GM19455 (cell line): ENCODE results near the gene LRFN4.

Experiments
- ATAC-seq: cut with Tn5 transposase; IDR thresholded peaks from one replicate; pipeline ENCODE4 v1.9.1; 2021; ENCODE audit not compliant: unreplicated experiment

Gene LRFN4

DNA sequence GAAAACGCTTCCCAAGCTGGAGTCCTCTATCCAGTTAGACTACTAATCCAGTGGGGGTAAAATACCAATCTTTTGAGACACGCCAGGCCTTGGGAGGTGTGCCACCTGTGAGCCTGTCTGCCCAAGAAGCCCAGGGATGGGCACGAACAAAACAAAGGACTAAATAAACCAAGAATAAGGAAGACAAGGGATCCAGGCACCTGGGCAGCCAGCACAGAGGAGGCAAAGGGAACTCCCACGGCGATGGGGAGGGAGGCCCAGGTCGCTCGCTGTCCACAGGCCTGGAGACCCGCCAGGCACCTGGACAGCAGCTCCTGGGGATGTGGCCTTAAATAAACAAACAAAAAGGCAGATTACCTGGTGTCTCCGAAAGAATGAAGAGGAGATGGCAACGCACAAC, 31.4 kb downstream of the LRFN4 start:
- ATAC-seq: no peak

DNA sequence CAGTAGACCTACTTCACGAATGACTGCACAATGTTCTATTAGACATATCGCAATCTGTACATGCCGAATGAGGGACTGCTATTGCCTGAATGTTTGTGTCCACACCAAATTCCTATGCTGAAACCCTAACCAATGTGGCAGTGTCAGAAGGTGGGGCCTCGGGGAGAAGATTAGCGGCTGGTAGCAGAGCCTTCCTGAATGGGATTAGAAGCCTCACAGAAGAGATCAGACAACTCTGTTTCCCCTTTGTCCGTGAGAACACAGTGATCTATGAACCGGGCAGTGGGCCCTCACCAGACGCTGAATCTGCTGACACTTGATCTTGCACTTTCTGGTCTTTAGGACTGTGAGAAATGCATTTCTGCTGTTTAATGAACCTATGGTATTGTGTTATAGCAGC, 33.1 kb downstream of the LRFN4 start:
- ATAC-seq: no peak

DNA sequence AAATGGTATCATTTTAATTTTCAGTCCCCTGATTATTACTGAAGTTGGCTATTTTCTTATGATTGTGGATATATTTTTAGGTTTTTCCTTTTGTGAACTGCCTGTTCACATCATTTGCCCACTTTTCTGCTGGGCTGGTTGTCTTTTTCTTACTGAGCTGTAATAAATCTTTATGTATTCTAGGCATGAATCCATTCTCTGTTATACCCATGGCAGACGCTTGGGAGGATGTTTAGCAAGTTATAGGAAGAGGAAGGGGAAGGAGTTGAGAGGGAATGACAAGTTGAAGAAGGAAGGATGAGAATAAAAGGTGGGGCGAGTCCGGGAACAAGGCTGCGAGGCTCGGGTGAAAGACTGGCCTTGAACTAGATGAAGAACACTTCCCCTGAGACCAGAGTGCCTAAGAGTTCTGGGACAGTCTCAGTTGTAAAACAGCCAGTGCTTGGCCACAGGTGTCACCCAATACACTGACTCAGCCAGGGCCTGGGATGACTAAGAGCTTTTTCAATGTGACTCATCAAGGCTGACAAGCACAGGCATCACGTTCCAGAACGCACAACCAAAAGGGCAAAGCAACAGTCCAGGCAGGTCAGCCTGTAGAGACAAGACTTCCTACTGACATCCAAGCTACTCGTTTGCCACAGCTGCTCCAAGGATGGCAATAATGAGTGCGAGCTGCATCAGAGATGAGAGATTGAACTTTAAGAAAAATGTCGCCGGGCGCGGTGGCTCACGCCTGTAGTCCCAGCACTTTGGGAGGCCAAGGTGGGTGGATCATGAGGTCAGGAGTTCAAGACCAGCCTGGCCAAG, 35.2 kb downstream of the LRFN4 start:
- peak; percentile 84 for ATAC-seq

DNA sequence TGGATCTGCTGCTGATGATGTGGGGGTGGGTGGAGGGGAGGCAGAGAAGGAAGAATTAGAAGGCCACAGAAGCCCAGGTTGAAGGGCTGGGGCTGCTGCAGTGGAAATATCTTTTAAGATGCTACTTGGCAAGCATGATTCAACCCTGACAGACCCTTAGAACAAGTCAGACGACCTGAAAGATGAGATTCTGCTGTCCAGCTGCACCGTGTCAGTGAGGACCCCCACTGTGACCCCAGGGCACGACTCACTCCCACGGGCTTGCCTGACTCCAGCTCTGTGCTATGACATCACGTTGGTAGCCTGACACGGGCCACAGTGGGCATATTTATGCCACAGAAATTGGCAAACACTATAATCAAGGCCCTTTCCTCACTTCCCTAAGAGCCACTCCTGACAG, 36.0 kb downstream of the LRFN4 start:
- no peak for ATAC-seq

DNA sequence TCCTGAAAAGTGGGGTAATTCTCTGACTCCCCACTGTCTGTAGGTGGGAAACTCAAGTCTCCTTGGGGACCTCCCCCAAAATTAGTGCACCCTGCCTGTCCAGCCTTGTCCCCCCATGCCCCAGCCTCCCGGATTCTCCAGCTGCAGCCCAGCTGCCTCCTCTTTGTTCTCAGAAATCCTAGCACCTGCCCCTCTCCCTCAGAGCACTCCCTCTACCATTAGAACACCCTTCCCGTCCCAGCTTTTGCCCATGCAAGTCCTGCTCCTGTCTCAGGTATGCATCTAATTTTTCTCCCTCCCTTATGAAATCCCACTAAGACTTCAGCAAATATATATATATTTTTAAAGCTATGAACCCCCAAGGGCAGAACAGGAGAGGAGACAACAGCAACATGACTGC, 37.3 kb downstream of the LRFN4 start:
- ATAC-seq: no peak

DNA sequence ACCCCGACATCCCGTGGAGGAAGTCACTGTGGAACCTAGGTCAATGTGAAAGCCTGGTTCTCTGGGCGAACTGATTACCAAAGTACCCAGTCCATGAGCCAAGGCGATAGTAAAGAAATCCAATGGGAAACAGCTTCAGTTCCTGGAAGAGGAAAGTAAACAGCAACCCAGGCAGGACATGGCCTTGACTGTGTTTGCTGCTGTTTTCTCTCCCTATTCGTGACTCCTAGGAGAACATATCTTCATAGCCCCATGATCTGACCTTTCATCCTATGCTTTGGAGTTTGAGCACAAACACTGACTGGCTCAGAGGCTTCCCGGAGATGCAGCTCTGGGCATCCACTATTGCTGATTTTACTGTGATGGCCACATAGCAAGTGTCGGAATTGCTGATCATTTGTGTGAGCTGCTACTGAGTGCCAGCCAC, 45.1 kb downstream of the LRFN4 start:
- ATAC-seq: no peak

DNA sequence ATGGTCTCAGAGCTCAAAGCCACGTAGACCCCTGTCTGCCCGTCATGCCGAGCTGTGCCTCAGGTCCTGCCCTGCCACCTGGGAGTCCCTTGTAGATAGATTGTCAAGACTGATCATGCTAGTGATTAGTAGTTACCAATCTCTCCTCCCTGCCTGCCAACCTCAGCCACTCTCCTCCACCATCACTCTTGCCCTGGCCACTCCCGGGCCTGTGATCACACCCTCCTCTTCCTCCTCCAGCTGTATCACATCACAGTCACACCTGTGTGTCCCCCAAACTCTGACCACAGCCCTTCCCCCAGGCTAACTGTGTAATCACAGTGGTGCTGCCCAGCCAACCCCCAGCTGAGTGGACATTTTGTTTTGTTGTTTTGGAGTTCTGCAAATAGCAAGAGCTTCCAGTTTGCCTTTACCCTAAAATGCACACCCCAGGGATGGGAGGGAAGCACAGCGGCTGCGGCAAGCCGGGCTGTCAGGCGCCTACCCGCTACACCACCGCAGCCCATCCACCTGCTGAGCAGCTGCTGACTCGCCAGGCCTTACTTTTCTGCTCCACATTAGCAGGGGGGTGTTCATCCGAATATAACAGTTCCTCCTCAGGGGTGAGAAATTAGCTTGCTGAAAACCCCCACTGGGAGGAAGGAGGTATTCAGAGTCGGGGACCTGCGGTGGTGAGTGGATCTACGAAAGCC, 45.8 kb downstream of the LRFN4 start:
- no peak for ATAC-seq

DNA sequence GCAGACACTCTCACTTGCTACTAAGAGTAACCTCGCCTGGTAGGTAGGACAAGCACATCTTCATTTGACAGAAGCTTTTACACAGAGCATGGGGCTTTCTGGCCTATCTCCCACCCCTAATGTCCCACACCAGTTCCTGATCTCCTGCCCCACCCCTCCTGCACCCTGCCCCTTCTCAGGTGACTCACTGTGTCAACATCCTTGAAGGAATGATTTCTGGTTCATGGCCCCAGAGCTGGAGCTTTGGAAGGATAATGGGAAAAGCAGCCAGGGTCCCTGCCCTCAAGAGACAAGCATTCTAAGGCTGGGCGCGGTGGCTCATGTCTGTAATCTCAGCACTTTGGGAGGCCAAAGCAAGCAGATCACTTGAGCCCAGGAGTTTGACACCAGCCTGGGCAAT, 47.2 kb downstream of the LRFN4 start:
- ATAC-seq: no peak

DNA sequence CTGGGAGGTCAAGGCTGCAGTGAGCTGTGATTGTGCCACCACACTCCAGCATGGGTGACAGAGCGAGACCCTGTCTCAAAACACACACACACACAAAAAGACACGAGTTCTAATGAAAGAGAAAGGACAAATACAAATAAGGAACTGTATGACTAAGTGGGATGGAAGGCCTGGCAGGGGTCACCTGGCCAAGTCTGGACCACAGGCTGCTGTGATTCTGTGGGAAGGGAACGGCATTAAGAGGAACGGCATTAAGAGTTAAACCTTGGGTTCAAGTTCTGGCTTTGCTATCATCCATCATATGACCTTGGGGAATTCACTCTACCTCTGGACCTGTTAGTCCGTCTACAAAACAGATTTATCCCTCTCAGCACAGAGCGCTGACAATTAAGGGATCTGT, 47.7 kb downstream of the LRFN4 start:
- no peak for ATAC-seq

DNA sequence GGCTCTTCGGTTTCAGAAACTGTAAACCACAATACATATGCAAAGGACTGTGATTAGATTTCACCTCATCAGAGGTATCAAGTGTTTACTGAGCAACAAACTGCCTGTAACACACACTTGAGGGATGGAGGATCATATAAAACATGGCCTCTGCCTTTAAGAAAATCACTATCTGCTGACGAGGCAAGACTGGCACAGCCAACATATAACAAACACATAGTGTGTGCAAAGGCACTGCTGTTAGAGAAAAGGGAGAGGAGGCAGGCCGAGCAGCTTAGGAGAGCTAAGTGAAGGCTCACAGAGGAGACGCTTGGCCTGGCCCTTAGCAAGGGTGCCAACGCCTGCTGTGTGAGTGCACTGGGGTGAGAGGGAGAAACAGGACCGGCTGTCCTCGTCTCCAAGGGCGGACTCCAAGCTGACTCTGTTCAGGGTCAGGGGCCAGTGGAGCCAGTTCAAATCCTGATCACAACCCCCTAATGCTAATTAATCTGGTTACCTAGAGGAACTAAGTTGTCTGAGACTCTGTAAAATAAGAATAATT, 48.2 kb downstream of the LRFN4 start:
- no peak for ATAC-seq

DNA sequence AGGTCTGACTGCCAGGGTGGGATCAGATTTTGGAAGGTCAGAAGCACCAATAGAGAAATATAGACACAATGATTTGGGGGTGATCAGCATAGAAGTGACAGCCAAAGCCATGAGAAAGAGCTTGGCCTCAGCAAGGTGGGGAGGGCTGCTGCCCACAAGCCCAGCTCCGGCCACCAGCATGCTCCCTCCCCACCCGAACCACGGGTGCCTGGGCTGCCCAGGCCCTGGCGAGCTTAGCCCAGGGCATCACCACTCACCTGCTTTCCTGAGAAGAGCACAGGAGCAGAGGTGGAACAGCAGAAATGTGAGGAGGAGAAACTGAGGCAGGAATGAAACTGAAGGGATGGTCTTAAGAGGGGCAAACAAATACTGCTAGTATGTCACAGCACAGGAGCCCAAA, 48.8 kb downstream of the LRFN4 start:
- ATAC-seq: no peak

DNA sequence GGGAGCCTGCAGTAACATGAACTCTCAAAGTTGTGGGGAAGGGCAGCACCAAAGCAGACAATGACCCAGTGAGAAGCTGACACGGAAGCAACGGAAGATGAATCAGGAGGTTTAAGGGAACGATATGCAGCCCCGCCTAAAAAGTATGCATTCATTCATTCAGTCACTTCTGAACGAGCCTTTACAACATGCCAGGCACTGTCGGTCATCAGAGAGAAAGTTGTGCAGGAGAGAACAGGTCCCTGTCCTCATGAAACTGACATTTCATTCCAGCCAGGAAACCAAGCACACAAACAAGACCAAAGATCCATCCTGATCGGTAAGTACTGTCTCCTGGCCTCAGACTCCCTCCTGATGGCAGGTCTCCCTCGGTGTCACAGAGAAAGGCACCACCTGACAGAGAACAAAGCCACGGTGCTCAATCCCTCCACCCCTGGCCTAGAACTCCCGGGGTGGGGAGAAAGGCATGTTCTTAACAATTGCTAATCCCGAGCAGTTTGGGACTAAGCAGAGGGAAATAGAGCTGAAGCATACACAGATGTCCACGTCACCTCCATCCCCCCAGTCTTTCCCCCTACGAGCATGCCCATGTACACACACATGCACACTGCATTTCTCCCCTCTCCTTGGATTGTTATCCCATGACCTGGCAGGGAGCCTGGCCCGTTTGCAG, 49.3 kb downstream of the LRFN4 start:
- no peak for ATAC-seq

DNA sequence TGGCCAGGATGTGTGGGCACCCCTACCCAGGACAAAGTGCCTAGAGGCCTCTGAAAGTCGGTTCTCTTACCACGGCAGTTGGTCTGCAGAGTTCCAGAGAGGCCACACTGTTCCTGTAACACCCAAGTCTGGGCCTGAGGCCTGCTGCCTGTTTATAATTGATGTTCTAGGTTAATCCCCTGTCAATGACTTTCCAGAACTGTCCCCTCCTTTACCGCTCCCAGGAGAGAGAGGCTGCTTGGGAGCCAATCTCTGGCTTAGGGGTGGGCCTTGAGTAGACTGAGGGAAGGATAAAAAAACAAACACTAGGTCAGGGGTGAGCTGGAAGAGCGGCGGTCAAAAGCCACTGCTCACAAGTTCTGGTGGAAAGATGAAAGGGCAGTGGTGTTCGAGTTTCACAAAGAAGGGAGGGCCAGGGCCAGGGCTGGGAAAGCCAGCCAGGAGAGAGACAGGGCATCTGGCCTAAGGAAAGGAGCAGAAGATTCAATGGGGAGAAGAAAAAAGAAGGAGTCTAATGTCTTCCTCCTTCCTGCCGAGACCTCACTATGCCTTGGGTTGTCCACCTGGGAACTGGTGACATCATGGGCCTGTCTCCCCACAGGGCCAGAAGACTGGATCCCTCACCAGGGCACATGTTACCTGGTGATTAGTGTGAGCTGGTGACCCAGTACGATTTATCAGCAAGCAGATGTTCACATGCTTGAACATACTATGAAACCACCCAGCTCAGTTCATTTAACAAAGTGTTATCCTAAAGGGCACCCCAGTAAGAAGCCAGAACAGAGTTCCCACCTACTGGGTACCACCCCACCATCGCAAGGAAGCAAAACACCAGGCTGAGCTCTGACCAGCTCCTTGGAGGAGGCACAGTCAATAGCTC, 51.1 kb downstream of the LRFN4 start:
- no peak for ATAC-seq

DNA sequence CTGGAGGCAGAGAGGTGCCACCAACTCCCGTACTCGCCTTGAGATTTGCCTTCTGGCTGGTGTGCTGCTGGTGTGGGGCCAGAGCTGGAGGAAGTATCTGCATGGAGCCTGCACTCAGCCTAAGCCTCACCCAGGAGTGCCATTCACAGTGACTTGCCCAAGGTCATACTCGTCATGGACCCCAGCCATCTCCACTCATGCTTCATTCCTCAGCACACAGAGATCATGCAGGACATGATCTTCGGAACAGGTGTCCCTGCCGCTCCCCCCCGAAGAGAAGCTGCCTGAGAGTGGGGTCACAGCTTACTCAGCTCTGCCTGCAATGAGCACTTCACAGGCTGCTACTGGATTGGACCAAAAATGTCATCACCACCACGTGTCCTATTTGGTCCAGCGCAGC, 52.3 kb downstream of the LRFN4 start:
- ATAC-seq: no peak

DNA sequence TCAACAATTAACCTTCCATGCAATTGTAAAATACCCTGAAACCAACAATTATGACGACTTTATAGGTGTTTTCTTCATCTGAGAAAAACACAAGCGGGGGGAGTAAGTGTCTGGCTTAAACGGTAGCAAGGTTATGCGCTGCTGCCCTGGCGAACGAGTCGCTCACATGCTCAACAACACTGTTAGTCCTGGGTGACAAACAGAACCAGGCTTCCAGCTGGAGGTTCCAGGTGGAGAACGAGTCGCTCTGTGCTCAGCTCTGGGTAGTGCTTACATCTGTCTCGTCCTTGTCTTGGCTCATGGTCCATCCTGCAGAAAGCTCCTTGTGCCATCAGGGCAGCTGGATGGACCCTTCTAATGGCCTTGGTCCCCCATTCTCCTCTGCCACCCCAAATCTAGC, 53.2 kb downstream of the LRFN4 start:
- ATAC-seq: no peak
